Endothelial cell of umbilical vein (primary cell): Measurements from ENCODE around the gene TPM3.

ENCODE experiments used
- CTCF ChIP-seq, 2 donors: IDR thresholded peaks; 1 replicate in 1 of 2; 2 replicates in 1 of 2; pipeline ENCODE4 v1.5.1; 2011; ENCODE audit warnings: low read length in 2 of 2, mild to moderate bottlenecking in 2 of 2, moderate library complexity in 2 of 2, control low read depth in 1 of 2, inconsistent platforms in 1 of 2, low read depth in 1 of 2; ENCODE audit not compliant: insufficient read depth in 1 of 2; ENCODE audit errors: extremely low read depth in 1 of 2
- EZH2 ChIP-seq: IDR thresholded peaks from 2 replicates; pipeline ENCODE4 v1.6.1; 2012; ENCODE audit warnings: borderline replicate concordance, low read depth, mild to moderate bottlenecking, moderate library complexity, low read length, inconsistent platforms; ENCODE audit not compliant: severe bottlenecking
- FOS ChIP-seq: IDR thresholded peaks from 2 replicates; pipeline ENCODE4 v1.6.1; 2011; ENCODE audit warnings: mild to moderate bottlenecking, low read length, moderate library complexity, borderline replicate concordance; ENCODE audit not compliant: insufficient read depth
- JUN ChIP-seq: IDR thresholded peaks from 2 replicates; pipeline ENCODE4 v1.6.1; 2011; ENCODE audit warnings: borderline replicate concordance, low read depth; ENCODE audit not compliant: insufficient read length, insufficient read depth
- MYC ChIP-seq: IDR thresholded peaks from one replicate; pipeline ENCODE4 v1.6.1; 2011; ENCODE audit warnings: mild to moderate bottlenecking, low read depth, low read length
- POLR2A ChIP-seq: IDR thresholded peaks from 2 replicates; pipeline ENCODE4 v1.6.1; 2012; ENCODE audit warnings: low read depth, mild to moderate bottlenecking, control low read depth, low read length
- POLR2AphosphoS5 ChIP-seq: IDR thresholded peaks from 2 replicates; pipeline ENCODE4 v1.6.1; 2012; ENCODE audit warnings: low read depth, mild to moderate bottlenecking, control low read depth, low read length, moderate library complexity; ENCODE audit not compliant: insufficient read depth

GRCh38 chr1:154174654-154175053 lies 17.2 kb downstream of the TPM3 start:
- no peak for TF ChIP-seq MYC
- no peak for TF ChIP-seq CTCF (IDR thresholded peaks at IDR 0.05; ENCODE audit: extremely low read depth in 1 of 2, insufficient read depth in 1 of 2, low read depth in 1 of 2, low read length in 2 of 2)
- TF ChIP-seq FOS = no peak
- no peak for TF ChIP-seq POLR2A
- no peak for TF ChIP-seq EZH2
- no peak for TF ChIP-seq JUN
- TF ChIP-seq POLR2AphosphoS5 = no peak
